ENCODE results near the gene FBXO34. TPM values are rescaled to one million over a fixed set of nuclear protein-coding genes. Genes with fewer than 3 reads are reported as not detected.

The FBXO34 gene
- total and polyA plus RNA-seq, 9 of the 15 experiments (the other 6 are each of a cell fraction or from before 2014, with no cell fraction given): 6.3 to 24.9 (median 16.2) TPM

- H3K4me1 ChIP-seq (replicated peaks in 1 of 2; ENCODE audit: control insufficient read depth in 2 of 2, insufficient read depth in 2 of 2, low read length in 2 of 2): peaks cover 18 to 25% of the 10 kb centered on the region in 2 experiments; a peak in 4 of 5 replicates
- intact Hi-C loops (cut with micrococcal nuclease) (loop anchor here (10.0 kb wide), 1 partner anchor 52 kb away; no protein-coding TSS in a partner anchor), in situ Hi-C loops (cut with MboI) (no loop called here)
- no peaks in the 10 kb centered on the region for H4K20me1 ChIP-seq (replicated peaks; ENCODE audit: control insufficient read depth, insufficient read depth, low read length)
- ATAC-seq: peak; percentile 72
- H3K4me3 ChIP-seq: no peak overlapping the region
- H3K79me2 ChIP-seq (ENCODE audit: control insufficient read depth, insufficient read depth, low read length): no peaks in the 10 kb centered on the region
- H3K36me3 ChIP-seq (ENCODE audit: control insufficient read depth, insufficient read depth, low read length): peaks cover 31% of the 10 kb centered on the region
- peak; percentile 69 for FAIRE-seq
- H3K4me2 ChIP-seq (ENCODE audit: insufficient read depth, low read length): no peak overlapping the region
- H3K9ac ChIP-seq (ENCODE audit: insufficient read depth in 1 of 2, low read depth in 2 of 2, low read length in 2 of 2): no peak overlapping the region
- no peaks in the 10 kb centered on the region for H3K9me3 ChIP-seq (replicated peaks; ENCODE audit: control insufficient read depth, insufficient read depth, low read depth, low read length)
- no peak overlapping the region for H2AFZ ChIP-seq (ENCODE audit: low read depth, low read length)
- 60% methylated on average over 3 of the region's 7 CpGs for WGBS (ENCODE audit: insufficient coverage, low coverage, missing lambda C conversion rate)
- H3K9me1 ChIP-seq (ENCODE audit: control insufficient read depth, insufficient read depth, low read length): no peaks in the 10 kb centered on the region
- CTCF ChIA-PET (ENCODE audit: low intra/inter-chr PET ratio): no interaction called here
- peak in 1 of 4 experiments; percentile 16 for DNase-seq (ENCODE audit: extremely low read depth in 1 of 4, low spot score in 3 of 4)
- POLR2A ChIA-PET: interaction anchor here (0.7 to 1.5 kb wide), 2 partner anchors 9 to 11 kb away, joined by 5 to 9 read pairs; no protein-coding TSS in a partner anchor
- H3K27ac ChIP-seq (ENCODE audit: extremely low read depth, low read depth, low read length): no peak overlapping the region; the same call in 2 of the 3 replicates
- no TSS peak for BruUV-seq (replicated peaks)
- no peaks in the 10 kb centered on the region for H3K27me3 ChIP-seq (ENCODE audit: control insufficient read depth in 2 of 2, insufficient read depth in 2 of 2, low read length in 2 of 2)
- TF ChIP-seq HES1 (IDR thresholded peaks at IDR 0.05; ENCODE audit: low read depth) (no peak), THRAP3 (IDR thresholded peaks at IDR 0.05; ENCODE audit: borderline replicate concordance) (no peak), SLC30A9 (CRISPR knock-in tag; IDR thresholded peaks at IDR 0.05) (no peak), SRSF9 (IDR thresholded peaks at IDR 0.05; ENCODE audit: borderline replicate concordance, low read depth, low read length) (no peak), HNRNPL (IDR thresholded peaks at IDR 0.05; ENCODE audit: low read depth, low read length) (no peak), SIRT6 (IDR thresholded peaks at IDR 0.05; ENCODE audit: low read depth, low read length) (no peak), CEBPZ (IDR thresholded peaks at IDR 0.05; ENCODE audit: borderline replicate concordance, low read depth, low read length) (no peak), MCM5 (IDR thresholded peaks at IDR 0.05; ENCODE audit: low read depth) (no peak), MITF (IDR thresholded peaks at IDR 0.05) (no peak), BMI1 (IDR thresholded peaks at IDR 0.05; ENCODE audit: low read length) (no peak), NKRF (IDR thresholded peaks at IDR 0.05; ENCODE audit: borderline replicate concordance) (no peak), CHCHD3 (CRISPR knock-in tag; IDR thresholded peaks at IDR 0.05) (no peak), THRA (IDR thresholded peaks at IDR 0.05) (no peak), SOX6 (IDR thresholded peaks at IDR 0.05) (no peak), TSC22D4 (tag; IDR thresholded peaks at IDR 0.05) (no peak)
Measured at GRCh38 chr14:55372825-55373224, 101.6 kb downstream of the FBXO34 start.
